ENCODE measurements around the gene OR14C36. TPM values are rescaled to one million over a fixed set of nuclear protein-coding genes. Genes with fewer than 3 reads are reported as not detected.

Gene OR14C36
- polyA plus RNA-seq, 3 donors = not detected

Other genes with a start within 250 kb of the OR14C36 start
- not detected for gene OR2M5, start 203.6 kb upstream of the OR14C36 start, polyA plus RNA-seq (ENCODE audit: insufficient read length in 3 of 3)
- not detected for gene OR2M2, start 174.0 kb upstream of the OR14C36 start, polyA plus RNA-seq (ENCODE audit: insufficient read length in 3 of 3)
- gene OR2M3, start 151.5 kb upstream of the OR14C36 start, polyA plus RNA-seq (ENCODE audit: insufficient read length in 3 of 3) = under 1 TPM in 2 of 3 donors, not detected in 1; 0.04 to 0.06 TPM
- under 1 TPM in 2 of 3 donors, not detected in 1; 0.03 to 0.08 TPM for gene OR2M4, start 117.4 kb upstream of the OR14C36 start, polyA plus RNA-seq (ENCODE audit: insufficient read length in 3 of 3)
- gene OR2T33, start 70.8 kb upstream of the OR14C36 start, polyA plus RNA-seq (ENCODE audit: insufficient read length in 3 of 3) = not detected
- gene OR2T12, start 45.4 kb upstream of the OR14C36 start, polyA plus RNA-seq (ENCODE audit: insufficient read length in 3 of 3) = under 1 TPM in 2 of 3 donors, not detected in 1; 0.03 to 0.05 TPM
- gene OR2M7, start 24.2 kb upstream of the OR14C36 start, polyA plus RNA-seq (ENCODE audit: insufficient read length in 3 of 3) = not detected
- not detected for gene OR2T4, start 12.9 kb downstream of the OR14C36 start, polyA plus RNA-seq (ENCODE audit: insufficient read length in 3 of 3)
- gene OR2T6, start 27.0 kb downstream of the OR14C36 start, polyA plus RNA-seq (ENCODE audit: insufficient read length in 3 of 3) = under 1 TPM in 1 of 3 donors, not detected in 2; 0.06 TPM
- gene OR2T1, start 54.3 kb downstream of the OR14C36 start, polyA plus RNA-seq (ENCODE audit: insufficient read length in 3 of 3) = not detected
- under 1 TPM in 1 of 3 donors, not detected in 2; 0.06 TPM for gene OR2T2, start 96.9 kb downstream of the OR14C36 start, polyA plus RNA-seq (ENCODE audit: insufficient read length in 3 of 3)
- gene OR2T3, start 124.6 kb downstream of the OR14C36 start, polyA plus RNA-seq (ENCODE audit: insufficient read length in 3 of 3) = not detected
- under 1 TPM in 1 of 3 donors, not detected in 2; 0.12 TPM for gene OR2T5, start 139.8 kb downstream of the OR14C36 start, polyA plus RNA-seq (ENCODE audit: insufficient read length in 3 of 3)
- under 1 TPM in 1 of 3 donors, not detected in 2; 0.11 TPM for gene OR2G6, start 159.3 kb downstream of the OR14C36 start, polyA plus RNA-seq (ENCODE audit: insufficient read length in 3 of 3)
- not detected for gene OR2T29, start 214.0 kb downstream of the OR14C36 start, polyA plus RNA-seq (ENCODE audit: insufficient read length in 3 of 3)
- not detected for gene OR2T34, start 226.0 kb downstream of the OR14C36 start, polyA plus RNA-seq (ENCODE audit: insufficient read length in 3 of 3)
- gene OR2T10, start 248.9 kb downstream of the OR14C36 start, polyA plus RNA-seq (ENCODE audit: insufficient read length in 3 of 3) = under 1 TPM in 1 of 3 donors, not detected in 2; 0.33 TPM